Bronchus fibroblast of lung (primary cell): ENCODE measurements around the gene ARPC5. TPM values are rescaled to one million over a fixed set of nuclear protein-coding genes. Genes with fewer than 3 reads are reported as not detected.

Experiments
- total RNA-seq: library from RNA; depleted of rRNA; stranded (reverse); fragments of >200 nt; gene quantifications from 2 replicates; pipeline ENCODE4 v1.2.3, GENCODE V29; 2015

The ARPC5 gene
- 130 and 174 TPM in 2 replicates for total RNA-seq

DNA sequence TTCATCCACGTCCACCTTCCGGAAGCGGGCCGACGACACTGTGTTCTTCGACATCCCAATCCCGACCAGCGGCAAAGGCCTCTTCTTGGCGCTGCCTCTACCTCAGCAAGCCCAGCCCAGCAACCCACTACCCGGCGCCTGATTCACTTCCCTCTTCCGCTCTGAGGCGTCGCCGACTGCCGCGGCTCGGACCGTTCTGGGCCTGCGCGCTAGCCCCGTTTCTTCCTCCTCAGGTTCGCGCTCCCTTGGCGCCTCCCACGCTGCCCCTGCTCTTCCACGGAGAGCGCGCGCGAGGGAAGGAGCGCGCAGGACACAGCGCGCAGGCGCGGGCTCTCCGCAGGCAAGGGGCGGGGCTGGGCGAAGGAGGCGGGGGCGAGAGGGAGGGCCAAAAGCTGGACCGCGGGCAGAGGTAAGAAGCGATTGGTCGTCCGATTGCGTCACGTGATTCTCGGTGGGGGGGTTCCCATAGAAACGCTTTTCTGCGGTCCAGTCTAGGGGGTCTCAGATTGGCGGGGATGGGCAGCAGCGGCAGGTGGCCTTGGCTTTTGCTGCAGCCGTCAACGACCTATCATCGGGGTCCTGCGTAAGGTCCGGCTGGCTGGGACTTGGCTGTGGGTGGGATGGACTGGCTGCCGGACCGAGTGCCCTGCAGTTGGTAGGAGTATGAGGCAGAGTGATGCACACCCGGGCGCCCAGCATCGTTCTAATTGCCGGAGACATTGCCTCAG lies at the start of gene ARPC5:
ARPC5 (minus strand) TSS at position 178 of the 728 bp plus-strand sequence; CDS start at position 54, 124 bp downstream.

DNA sequence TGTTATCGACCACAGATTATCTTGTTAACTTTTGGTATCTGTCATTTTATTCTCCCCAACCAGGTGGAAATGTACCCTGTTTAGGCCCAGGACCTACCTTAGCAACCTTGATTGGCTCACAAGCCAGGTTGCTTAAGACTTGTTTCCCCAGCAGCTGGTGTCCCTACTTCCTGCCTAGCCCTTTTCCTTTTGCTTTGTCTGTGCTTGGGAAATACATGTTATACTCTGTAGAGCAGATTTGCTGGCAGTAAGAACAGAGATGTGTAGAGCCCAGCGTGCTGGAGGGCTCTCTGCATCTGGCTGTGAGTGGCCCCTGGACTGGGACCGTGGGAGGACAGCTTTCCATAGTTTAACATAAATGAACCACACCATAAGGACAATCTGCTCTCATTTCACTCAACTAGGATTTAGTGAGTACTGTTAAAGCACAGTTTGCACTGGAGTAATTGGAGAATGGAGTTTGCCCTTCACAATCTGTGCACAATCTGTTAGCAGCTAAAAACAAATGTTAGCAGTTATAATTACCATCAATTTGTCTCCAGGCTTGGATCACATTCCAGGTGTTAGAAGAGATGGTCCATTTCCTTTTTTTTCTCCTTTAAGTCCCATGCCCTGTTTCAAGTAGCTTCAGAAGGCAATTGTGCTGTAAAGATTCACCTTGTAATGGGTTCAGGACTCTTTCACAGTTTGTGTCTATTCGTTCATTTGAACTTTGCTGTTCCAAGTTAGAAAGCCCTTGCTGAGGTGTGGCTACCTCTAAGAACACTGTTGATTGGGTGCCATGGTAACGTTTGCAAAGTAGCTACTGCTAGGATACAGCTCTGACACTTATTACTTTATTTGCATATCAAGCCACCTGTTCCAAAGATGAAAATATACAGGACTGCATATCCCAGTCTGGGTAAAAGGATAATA lies 17.2 kb upstream of the ARPC5 start, which contains the start of gene APOBEC4:
APOBEC4 (minus strand) TSS at position 770 of the 915 bp plus-strand sequence. CDS start 4,535 bp downstream, outside the sequence.

DNA sequence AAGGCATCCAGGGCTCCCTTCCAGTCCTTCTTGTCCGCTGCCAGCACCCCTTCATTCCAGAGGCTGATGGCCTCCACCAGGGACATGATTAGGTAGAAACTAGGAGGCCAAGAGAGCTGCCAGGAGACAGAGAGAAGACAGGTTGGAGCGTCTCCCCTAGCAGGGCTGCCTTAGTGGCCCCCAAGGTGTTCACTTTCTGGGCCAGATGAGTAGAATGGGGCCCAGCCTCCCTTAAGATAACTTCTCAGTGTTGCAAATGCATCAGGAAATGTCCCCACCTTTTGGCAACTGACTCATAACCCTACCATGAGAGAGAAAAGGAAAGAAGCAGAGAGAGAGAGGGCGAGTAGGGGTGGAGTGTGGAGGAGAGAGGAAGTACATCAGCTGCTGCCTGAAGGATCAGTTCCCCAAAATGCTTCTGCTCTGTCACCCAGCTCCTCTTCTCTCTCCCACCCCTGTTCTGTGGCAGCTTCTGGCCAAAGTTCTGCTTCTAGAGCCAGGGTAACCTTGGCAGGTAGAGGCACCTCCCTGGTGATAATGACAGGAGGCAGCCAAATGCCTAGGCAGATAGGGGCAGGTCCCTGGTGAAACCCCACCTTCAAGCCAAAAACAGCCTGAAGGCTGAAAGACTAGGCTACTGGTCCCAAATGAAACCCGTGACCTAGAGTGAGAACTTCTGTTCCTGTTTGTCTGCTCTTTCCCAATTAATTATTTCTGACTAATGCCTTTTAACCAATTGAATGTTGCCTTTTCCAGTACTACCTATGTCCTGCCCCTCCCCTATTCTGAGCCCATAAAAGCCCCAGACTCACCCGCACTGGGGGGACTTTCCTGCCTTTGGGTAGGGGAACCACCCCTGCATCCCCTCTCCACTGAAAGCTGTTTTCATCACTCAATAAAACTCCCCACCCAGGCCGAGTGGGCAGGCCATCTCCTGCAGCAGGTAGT lies 45.1 kb downstream of the ARPC5 start, which contains the start of gene NCF2:
NCF2 (minus strand) TSS at position 216 of the 948 bp plus-strand sequence; CDS start at position 86, 130 bp downstream.

Other genes with a start within 250 kb of the ARPC5 start
- 0.17 and 0.89 TPM in 2 replicates for gene NMNAT2, start 217.4 kb downstream of the ARPC5 start, total RNA-seq
- 10.7 and 12.9 TPM in 2 replicates for gene SMG7, start 163.3 kb downstream of the ARPC5 start, total RNA-seq
- gene NCF2, start 45.3 kb downstream of the ARPC5 start, total RNA-seq, result not detected in 2 replicates
- gene APOBEC4, start 17.5 kb upstream of the ARPC5 start, total RNA-seq, result not detected in 2 replicates
- 6.2 and 7.0 TPM in 2 replicates for gene RGL1, start 169.3 kb upstream of the ARPC5 start, total RNA-seq